KOPT-K1 (cell line): ENCODE data around the gene GPX4.
"Not testable (repeated sequence)": the region's sequence is repeated elsewhere in the genome, so short reads cannot be mapped to it uniquely, and the experiment has no call there.

Source experiments
- H3K27ac ChIP-seq: fragments of 200-600 bp; sonication (generic); 2 replicates; pipeline ENCODE4 v1.5.1; 2016; ENCODE audit warnings: antibody characterized with exemption, mild to moderate bottlenecking, low read depth, low read length; ENCODE audit not compliant: poor library complexity, severe bottlenecking
- H3K36me3 ChIP-seq: fragments of 200-600 bp; sonication (generic); 2 replicates; pipeline ENCODE4 v1.5.1; 2017; ENCODE audit warnings: antibody characterized with exemption, mild to moderate bottlenecking, low read length, moderate library complexity; ENCODE audit not compliant: insufficient read depth
- H3K9me3 ChIP-seq: fragments of 200-600 bp; sonication (generic); 2 replicates; pipeline ENCODE4 v1.5.1; 2017; ENCODE audit warnings: antibody characterized with exemption, low read length, mild to moderate bottlenecking; ENCODE audit not compliant: insufficient read depth, poor library complexity, severe bottlenecking

The GPX4 gene

DNA sequence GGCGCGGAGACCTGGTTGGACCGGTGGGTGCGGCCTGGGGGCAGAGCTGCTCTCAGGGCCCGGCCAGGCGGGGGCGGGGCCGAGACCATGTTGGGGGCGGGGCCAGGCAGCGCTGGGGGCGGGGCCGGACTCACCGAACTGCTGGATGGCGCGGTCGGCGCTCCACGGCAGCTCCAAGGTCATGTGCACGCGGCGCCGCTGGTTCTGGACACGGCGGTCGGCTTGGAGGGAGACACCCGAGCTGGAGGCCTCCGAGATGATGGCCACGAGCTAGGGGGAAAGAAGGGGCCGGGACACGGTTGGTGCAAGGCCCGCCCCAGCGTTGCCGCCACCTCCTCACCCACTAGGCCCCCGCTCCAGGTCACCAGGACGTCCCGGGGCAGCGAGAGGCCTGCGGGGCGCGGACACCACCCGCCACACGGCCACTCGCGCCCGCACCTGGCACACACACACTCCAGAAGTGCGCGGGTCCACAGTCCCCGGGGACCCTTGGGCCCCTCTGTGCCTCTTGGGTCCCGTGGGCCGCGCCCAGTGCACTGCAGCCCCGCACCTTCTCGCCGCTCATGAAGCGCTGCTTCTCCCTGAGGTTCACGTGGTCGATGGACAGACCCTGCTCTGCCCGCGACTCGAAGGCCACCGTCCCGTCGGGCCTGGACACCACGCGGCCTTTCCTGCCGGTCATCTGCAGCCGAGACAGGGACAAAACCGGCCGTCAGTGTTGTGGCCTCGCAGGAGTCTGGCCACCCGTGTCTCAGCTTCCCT lies 8.7 kb downstream of the GPX4 start:
- peaks cover 49% of the 10 kb centered on the region for H3K36me3 ChIP-seq
- no peaks in the 10 kb centered on the region for H3K9me3 ChIP-seq
- H3K27ac ChIP-seq, result no peak overlapping the region

DNA sequence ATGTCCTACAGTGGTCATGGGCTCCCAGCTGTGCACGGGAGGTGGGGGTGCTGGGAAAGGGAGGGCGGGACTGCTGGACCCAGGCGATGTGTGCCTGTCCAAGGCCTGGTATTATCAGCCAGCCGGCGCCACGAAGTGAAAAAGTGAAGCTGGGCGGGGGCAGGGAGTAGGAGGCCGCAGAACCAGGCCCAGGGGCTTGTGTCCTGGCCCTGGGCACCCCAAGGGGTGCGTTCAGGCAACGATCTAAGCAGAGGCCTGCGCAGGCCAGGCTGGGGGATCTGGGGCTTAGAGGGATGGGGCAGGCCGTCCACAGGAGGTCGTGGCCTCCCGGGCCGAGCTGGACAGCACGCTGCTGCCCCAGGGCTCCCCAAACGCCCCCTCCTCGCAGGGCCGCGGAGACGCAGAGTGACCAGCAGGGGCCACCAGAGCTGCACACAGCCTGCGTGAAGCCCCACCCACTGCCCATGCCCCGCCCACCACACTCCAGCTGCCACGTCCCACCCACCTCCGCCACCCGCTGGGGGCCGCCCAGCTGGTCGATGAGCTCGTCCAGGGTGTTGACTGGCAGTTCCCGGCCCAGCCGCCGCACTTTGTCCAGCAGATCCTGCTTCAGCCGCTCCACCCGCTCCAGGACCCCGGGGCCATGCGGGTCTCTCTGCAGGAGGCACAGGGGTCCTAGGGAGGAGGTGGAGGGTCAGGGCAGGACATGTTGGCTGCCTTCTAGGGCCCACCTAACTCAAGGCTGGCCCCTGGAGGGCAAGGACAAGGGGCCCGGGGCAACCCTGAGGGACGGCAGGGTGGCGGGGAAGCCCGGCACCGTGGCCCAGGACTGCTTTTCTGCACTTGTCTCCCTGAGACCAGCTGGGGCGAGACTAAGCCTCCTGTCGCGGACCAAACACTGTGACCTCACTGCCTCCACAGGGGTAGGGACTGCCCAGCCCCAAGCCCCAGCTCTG lies 9.5 kb downstream of the GPX4 start:
- Histone ChIP-seq H3K9me3 (no peaks in the 10 kb centered on the region), H3K27ac (no peak overlapping the region), H3K36me3 (peaks cover 53% of the 10 kb centered on the region)

DNA sequence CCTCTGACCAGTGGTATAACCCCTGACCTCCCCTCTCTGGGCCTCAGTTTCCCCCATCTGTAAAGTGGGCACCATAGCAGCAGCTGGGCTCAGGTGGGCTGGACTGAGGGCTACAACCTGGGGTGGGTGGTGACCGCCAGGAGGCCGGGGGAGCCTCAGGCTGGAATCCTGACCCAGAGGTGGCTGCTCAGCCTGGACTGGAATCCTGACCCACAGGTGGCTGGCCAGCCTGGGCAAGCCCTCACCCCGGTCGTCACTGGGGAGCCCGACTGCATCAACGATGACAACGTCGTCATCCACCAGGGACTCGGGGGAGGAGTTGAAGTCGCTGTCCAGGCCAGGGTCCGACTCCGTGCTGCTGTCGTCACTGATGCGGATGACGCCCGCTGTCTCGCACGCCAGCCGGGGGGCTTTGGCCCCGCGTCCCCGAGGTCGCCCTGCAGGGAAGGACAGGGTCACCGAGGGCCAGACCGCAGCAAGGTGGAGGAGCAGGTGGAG lies 10.2 kb downstream of the GPX4 start:
- no peaks in the 10 kb centered on the region for H3K9me3 ChIP-seq
- H3K36me3 ChIP-seq, result peaks cover 54% of the 10 kb centered on the region
- H3K27ac ChIP-seq, result no peak overlapping the region

DNA sequence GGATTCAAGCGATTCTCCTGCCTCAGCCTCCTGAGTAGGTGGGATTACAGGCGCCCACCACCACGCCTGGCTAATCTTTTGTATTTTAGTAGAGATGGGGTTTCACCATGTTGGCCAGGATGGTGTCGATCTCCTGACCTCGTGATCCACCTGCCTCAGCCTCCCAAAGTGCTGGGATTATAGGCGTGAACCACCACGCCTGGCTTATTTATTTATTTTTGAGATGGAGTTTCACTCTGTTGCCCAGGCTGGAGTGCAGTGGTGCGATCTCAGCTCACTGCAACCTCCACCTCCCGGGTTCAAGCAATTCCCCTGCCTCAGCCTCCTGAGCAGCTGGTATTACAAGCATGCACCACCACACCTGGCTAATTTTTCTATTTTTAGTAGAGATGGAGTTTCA lies 10.9 kb downstream of the GPX4 start:
- H3K9me3 ChIP-seq, H3K27ac ChIP-seq: not testable (repeated sequence)
- H3K36me3 ChIP-seq, result peaks cover 59% of the 10 kb centered on the region

DNA sequence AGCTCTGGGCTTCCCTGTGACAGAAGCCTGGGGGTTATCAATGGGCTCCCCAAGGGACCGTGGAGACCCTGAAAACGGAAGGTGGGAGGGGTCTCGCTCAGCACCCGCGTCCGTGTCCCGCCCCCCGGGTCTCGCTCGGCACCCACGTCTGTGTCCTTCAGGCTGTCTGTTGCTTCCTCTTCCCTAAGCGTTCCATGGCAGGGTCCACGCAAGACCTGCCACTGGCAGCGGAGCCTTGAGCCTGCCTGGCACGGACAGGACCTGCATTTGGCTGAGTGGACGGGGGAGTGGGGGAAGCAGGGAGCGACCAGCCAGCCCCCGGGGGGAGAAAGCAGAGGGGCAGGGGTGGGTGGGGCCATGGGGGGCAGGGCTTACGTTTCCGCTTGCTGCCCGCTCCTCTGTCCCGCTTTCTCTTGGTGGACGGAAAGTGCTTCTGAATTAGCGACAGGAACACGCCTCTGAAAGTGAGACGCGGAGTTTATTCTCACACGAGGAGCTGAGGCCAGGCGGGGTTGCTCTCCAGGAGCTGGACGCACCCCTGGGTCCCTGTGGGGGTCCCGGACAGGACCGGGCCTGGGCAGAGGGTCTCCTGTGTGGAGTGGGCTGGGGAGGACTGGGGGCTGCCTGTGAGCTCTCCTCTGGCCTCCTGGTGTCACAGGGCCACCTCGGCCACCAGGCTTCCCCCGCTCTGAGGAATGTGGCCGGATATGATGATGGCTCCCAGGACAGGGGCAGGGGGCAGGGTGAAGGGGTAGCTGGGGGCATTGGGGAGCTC lies 12.0 kb downstream of the GPX4 start:
- peaks cover 65% of the 10 kb centered on the region for H3K36me3 ChIP-seq
- no peak overlapping the region for H3K27ac ChIP-seq
- H3K9me3 ChIP-seq, result no peaks in the 10 kb centered on the region

DNA sequence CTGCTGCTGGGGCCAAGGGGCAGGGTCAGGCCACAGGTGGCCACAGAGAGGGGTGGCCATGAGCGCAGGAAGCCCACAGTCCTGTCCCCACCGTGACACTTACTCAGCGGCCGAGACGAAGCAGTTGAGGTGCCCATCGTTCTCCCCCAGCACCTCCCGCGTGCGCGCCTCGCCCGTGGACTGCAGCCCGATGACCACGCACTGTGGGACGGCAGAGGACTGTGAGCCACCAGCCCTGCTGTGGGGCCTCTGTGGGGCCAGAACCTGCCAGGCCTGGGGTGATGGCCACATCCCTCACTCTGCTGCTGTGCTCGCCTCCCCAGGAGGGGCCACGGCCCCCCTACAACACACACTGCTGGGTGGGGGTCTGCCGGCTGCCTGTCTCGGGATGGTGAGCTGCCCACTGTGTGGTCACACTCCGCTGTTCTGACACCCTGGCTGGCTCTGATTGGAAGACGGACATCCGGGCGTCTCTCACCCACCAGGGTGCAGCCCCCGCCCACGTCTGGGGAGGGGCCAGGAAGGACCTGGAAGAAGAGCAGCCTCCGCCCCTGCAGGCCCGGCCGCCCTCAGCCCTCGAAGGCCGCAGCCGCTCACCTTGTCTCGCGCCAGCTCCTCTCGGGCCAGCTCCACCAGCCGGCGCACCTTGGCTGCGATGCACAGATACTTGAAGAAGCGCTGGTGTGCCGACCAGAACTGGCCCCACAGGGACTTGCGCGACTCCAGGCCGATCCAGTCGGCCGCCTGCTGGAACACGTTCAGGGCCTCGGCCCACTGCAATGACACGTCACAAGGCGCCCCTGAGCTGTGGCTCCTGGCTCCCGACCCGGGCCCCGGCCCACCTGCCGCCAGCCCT lies 13.2 kb downstream of the GPX4 start:
- Histone ChIP-seq H3K36me3 (peaks cover 72% of the 10 kb centered on the region), H3K27ac (no peak overlapping the region), H3K9me3 (no peaks in the 10 kb centered on the region)

DNA sequence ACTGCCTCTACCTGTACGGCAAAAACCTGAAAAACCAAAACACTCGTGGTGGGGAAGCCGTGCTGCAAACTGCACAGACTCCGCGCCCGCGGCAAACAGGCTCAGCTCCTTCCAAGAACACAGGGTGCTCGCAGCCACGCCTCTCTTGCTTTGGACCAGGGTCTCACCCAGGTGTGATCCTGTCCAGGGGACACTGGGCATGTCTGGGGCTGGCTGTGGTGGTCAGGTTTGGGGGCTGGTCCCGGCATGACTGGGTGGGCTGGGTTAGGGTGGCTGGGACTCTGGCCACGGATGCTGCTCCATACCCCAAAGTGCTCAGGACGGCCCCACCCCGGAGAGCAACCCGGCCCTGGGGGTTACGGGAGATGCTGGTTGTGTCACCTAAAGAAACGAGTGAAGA lies 13.9 kb downstream of the GPX4 start:
- Histone ChIP-seq H3K36me3 (peaks cover 72% of the 10 kb centered on the region), H3K9me3 (no peaks in the 10 kb centered on the region), H3K27ac (no peak overlapping the region)

DNA sequence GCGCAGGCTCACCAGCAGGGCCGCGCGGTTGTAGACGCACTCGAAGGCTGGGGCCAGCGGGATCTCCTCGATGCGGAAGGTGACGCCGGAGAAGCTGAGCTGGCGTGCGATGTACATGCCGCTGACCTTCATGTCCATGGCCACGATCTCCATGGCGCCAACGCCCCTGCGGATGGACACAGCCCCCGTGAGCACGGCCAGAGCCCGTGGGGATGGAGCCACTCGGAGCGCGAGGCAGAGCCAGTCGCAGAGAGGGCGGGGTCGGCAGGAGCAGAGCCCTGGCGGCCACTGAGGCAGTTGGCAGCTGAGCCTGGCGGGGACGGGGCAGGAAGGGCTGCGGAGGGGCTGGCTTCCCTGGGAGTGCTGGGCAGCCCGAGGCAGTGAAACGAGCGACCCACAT lies 15.2 kb downstream of the GPX4 start:
- Histone ChIP-seq H3K36me3 (peaks cover 77% of the 10 kb centered on the region), H3K9me3 (no peaks in the 10 kb centered on the region), H3K27ac (no peak overlapping the region)

DNA sequence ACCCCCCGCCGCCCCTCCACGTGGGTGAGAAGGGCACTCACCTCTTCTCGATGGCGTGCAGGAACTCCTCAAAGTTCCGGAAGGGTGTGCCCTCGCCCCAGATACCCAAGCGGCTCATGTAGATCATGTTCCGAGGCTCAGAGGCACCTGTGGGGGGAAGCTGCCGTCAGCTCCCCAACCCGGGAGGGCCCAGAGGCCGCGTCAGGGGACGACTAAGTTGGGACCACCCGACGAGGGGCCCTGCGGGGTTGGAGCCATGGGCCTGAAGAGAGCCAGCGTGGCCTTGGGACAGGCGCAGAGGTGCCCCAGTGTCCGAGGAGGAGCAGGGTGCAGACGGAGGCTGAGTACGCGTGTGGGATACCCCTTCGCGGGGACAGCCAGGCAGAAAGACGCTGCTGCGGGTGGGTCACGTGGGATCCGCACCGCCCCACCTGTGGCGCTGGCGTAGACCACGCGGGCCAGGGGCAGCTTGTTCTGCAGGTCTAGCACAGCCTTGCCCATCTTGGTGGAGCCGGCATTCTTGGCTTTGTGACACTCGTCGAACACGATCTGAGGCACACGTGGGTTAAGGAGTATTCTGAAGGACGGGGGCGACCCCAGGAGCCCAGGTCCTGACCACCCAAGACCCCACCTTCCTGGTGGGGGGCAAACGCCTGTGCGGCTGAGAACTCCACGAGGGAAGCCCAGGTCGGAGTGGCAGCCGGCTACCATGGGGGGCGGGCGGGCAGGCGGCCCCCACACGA lies 15.9 kb downstream of the GPX4 start:
- Histone ChIP-seq H3K27ac (no peak overlapping the region), H3K36me3 (peaks cover 80% of the 10 kb centered on the region), H3K9me3 (no peaks in the 10 kb centered on the region)

DNA sequence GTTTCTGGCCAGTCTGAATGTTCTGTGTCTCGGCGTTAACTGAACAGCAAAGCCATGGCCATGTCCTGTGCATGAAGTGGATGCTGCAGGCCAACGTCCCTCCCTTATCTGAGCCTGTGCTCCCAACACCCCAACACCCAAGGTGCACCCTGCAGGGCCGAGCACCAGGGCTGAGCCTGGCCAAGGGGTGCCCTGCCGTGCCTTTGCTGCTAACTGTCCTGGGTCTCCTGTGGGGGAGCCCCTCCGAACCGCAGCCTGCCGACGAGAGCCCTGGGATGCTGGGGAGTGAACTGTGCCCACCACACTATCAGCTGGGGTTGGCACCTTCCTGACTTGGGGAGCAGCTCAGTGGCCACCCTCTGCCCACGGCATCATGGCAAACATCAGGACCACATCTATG lies 17.6 kb downstream of the GPX4 start:
- H3K36me3 ChIP-seq, result peaks cover 83% of the 10 kb centered on the region
- H3K27ac ChIP-seq, result no peak overlapping the region
- H3K9me3 ChIP-seq, result no peaks in the 10 kb centered on the region

DNA sequence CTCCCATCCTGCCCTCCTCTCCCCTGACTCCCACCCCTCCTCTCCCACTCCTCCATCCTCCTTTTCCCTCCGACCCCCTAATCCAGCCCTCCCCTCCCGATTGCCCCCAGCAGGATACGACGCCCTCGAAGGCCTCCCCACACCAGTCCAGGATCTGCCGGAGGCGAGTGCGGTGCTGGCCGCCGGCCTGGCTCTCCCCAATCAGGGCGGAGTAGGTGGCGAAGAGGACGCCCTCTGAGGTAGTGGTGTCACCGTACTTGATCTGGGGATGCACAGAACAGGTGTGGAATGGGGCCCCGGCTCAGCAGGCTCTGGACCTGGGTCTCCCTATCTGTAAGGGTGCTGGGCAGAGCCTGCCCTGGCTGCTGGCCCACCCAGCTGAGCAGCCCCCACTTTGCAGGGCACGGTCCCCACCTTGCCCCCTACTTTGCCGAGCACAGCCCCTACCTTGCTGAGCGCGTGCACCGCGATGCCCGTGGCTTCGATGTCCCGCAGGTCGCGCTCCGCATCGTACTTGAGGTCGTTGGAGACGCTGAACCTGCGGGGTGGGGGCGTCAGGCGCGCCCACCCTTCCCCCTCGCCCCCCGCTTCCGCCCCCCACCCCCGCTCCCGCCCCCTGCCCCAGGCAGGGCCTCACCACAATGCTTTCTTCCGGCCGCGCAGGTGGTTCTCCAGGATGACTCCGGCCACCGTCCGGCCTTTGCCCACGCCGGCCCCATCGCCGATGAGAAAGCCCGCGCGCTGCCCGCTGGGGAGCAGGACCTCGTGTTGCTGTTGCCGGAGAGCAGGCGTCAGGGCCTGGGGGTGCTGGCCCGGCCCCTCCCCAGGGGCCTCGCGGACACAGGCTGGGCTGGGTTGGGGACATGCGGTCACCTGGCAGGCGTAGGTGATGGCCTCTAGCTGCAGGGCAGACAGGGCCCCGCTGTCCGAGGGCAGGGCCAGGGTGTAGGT lies 18.5 kb downstream of the GPX4 start:
- peaks cover 82% of the 10 kb centered on the region for H3K36me3 ChIP-seq
- no peak overlapping the region for H3K27ac ChIP-seq
- H3K9me3 ChIP-seq, result no peaks in the 10 kb centered on the region

DNA sequence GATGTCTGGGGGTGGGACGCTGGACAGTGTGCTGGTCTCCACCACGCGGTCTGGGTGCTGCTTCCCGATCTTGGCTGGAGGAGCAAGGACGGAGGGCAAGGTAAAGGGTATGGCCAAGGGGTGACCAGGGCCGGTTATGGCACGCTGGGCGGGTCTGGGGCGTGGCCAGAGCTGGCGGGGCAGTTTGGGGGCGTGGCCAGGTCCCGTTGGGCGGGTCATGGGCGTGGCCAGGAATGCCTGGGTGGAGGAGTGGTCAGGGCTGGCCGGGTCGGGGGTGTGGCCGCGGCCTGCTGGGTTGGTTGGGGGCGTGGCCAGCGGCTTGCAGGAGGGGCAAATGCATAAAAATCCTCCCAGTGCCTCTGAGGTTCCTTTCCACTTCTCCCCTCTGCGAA lies 19.2 kb downstream of the GPX4 start:
- H3K9me3 ChIP-seq, result no peaks in the 10 kb centered on the region
- H3K27ac ChIP-seq, result no peak overlapping the region
- H3K36me3 ChIP-seq, result peaks cover 79% of the 10 kb centered on the region

DNA sequence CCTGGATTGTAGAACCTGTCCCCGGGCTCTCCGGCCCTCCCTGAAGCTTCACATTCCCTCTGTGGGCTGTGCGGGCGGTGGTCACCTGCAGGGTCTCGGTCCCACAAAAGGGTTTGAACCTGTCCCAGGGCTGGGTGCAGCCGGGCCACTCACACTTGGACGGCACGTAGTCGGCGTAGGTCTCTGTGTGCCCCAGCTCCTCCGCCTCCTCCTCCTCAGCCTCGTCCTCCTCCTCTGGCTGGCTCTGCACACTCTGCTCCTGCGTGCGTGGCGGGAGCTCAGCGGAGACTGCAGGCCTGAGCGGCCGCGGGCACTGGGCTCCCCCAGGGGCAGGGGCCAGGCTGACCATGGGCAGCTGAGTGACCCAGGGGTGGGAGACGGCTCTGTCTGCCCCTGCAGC lies 19.6 kb downstream of the GPX4 start:
- Histone ChIP-seq H3K27ac (no peak overlapping the region), H3K9me3 (no peaks in the 10 kb centered on the region), H3K36me3 (peaks cover 75% of the 10 kb centered on the region)
